ENCODE results near the gene UNC13D.

Gene UNC13D

DNA sequence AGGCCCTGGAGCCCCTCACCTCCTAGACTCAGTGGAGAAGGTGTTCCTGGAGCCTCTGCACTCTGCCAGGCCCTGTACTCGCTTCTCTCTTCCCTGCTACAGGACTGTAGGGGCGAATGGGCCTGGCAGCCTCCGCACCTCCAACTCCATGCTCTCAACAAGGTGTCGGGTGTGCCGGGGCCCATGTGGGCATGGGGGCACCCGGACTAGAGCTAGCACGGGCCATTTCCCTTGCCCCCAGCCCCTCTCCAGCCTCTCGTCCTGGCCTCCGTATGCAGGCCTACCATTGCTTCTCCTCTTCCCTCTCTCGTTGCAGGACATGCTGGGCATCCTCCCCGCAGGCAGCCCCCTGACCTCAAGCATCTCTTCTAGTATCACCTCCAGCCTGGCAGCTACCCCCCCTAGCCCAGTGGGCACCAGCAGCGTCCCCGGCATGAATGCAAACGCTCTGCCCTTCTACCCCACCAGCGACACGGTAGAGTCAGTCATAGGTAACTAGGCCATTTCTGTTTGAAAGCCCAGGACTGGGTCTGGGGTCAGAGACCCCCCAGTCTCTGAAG is 25.8 kb downstream of the UNC13D start:
- TF ChIP-seq ISL1 (CRISPR knock-in tag; IDR thresholded peaks at IDR 0.05), result no peak
- TF ChIP-seq RARB (CRISPR knock-in tag; IDR thresholded peaks at IDR 0.05), result no peak
- no peak for TF ChIP-seq ZNF565 (CRISPR knock-in tag; conservative IDR thresholded peaks at IDR 0.05; ENCODE audit: low read depth)
- TF ChIP-seq, protein P1, sequence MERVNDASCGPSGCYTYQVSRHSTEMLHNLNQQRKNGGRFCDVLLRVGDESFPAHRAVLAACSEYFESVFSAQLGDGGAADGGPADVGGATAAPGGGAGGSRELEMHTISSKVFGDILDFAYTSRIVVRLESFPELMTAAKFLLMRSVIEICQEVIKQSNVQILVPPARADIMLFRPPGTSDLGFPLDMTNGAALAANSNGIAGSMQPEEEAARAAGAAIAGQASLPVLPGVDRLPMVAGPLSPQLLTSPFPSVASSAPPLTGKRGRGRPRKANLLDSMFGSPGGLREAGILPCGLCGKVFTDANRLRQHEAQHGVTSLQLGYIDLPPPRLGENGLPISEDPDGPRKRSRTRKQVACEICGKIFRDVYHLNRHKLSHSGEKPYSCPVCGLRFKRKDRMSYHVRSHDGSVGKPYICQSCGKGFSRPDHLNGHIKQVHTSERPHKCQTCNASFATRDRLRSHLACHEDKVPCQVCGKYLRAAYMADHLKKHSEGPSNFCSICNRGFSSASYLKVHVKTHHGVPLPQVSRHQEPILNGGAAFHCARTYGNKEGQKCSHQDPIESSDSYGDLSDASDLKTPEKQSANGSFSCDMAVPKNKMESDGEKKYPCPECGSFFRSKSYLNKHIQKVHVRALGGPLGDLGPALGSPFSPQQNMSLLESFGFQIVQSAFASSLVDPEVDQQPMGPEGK (CRISPR knock-in tag; IDR thresholded peaks at IDR 0.05; ENCODE audit: borderline replicate concordance), result no peak
- TF ChIP-seq ZC3H10 (CRISPR knock-in tag; IDR thresholded peaks at IDR 0.05), result no peak
- no peak for ATAC-seq

DNA sequence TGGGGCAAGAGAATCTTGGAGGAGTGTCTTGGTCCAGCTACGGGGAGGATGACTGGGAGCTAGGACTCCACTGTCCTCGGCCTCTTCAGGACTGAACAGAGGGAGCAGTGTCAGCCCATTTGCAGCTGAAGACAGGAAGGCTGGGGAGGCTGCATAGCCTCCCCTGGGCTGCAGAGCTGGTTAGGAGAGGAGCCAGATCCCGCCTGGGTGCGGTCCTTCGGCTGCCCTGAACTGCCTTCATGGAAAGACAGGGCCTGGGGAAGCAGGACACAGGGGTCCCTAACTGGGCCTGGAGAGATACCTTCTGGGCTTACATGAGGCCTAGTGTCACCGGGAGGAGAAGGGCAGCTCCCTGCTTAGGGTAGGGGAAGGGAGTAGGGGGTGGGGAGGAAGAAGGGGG is 26.6 kb downstream of the UNC13D start:
- TF ChIP-seq ESRRG (CRISPR knock-in tag; IDR thresholded peaks at IDR 0.05) (no peak), ZNF70 (CRISPR knock-in tag; IDR thresholded peaks at IDR 0.05) (no peak), OSR1 (CRISPR knock-in tag; IDR thresholded peaks at IDR 0.05) (no peak), ZNF565 (CRISPR knock-in tag; conservative IDR thresholded peaks at IDR 0.05; ENCODE audit: low read depth) (no peak), RARB (CRISPR knock-in tag; IDR thresholded peaks at IDR 0.05) (no peak), ZFP30 (CRISPR knock-in tag; IDR thresholded peaks at IDR 0.05) (no peak), ZNF8 (CRISPR knock-in tag; IDR thresholded peaks at IDR 0.05) (no peak), TOX (CRISPR knock-in tag; IDR thresholded peaks at IDR 0.05; ENCODE audit: borderline replicate concordance) (no peak), ZC3H10 (CRISPR knock-in tag; IDR thresholded peaks at IDR 0.05) (no peak), PPARA (CRISPR knock-in tag; IDR thresholded peaks at IDR 0.05; ENCODE audit: borderline replicate concordance) (no peak), GLIS3 (CRISPR knock-in tag; IDR thresholded peaks at IDR 0.05) (no peak), BACH2 (CRISPR knock-in tag; IDR thresholded peaks at IDR 0.05; ENCODE audit: borderline replicate concordance) (no peak)
- TF ChIP-seq, protein P2, sequence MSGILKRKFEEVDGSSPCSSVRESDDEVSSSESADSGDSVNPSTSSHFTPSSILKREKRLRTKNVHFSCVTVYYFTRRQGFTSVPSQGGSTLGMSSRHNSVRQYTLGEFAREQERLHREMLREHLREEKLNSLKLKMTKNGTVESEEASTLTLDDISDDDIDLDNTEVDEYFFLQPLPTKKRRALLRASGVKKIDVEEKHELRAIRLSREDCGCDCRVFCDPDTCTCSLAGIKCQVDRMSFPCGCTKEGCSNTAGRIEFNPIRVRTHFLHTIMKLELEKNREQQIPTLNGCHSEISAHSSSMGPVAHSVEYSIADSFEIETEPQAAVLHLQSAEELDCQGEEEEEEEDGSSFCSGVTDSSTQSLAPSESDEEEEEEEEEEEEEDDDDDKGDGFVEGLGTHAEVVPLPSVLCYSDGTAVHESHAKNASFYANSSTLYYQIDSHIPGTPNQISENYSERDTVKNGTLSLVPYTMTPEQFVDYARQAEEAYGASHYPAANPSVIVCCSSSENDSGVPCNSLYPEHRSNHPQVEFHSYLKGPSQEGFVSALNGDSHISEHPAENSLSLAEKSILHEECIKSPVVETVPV (CRISPR knock-in tag; IDR thresholded peaks at IDR 0.05), result no peak
- TF ChIP-seq, protein P1 (CRISPR knock-in tag; IDR thresholded peaks at IDR 0.05; ENCODE audit: borderline replicate concordance), result no peak
- TF ChIP-seq, protein P3, sequence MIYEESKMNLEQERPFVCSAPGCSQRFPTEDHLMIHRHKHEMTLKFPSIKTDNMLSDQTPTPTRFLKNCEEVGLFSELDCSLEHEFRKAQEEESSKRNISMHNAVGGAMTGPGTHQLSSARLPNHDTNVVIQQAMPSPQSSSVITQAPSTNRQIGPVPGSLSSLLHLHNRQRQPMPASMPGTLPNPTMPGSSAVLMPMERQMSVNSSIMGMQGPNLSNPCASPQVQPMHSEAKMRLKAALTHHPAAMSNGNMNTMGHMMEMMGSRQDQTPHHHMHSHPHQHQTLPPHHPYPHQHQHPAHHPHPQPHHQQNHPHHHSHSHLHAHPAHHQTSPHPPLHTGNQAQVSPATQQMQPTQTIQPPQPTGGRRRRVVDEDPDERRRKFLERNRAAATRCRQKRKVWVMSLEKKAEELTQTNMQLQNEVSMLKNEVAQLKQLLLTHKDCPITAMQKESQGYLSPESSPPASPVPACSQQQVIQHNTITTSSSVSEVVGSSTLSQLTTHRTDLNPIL (CRISPR knock-in tag; IDR thresholded peaks at IDR 0.05; ENCODE audit: low read depth), result no peak
- TF ChIP-seq, protein P4, sequence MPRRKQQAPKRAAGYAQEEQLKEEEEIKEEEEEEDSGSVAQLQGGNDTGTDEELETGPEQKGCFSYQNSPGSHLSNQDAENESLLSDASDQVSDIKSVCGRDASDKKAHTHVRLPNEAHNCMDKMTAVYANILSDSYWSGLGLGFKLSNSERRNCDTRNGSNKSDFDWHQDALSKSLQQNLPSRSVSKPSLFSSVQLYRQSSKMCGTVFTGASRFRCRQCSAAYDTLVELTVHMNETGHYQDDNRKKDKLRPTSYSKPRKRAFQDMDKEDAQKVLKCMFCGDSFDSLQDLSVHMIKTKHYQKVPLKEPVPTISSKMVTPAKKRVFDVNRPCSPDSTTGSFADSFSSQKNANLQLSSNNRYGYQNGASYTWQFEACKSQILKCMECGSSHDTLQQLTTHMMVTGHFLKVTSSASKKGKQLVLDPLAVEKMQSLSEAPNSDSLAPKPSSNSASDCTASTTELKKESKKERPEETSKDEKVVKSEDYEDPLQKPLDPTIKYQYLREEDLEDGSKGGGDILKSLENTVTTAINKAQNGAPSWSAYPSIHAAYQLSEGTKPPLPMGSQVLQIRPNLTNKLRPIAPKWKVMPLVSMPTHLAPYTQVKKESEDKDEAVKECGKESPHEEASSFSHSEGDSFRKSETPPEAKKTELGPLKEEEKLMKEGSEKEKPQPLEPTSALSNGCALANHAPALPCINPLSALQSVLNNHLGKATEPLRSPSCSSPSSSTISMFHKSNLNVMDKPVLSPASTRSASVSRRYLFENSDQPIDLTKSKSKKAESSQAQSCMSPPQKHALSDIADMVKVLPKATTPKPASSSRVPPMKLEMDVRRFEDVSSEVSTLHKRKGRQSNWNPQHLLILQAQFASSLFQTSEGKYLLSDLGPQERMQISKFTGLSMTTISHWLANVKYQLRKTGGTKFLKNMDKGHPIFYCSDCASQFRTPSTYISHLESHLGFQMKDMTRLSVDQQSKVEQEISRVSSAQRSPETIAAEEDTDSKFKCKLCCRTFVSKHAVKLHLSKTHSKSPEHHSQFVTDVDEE (CRISPR knock-in tag; IDR thresholded peaks at IDR 0.05), result no peak
- no peak for ATAC-seq

DNA sequence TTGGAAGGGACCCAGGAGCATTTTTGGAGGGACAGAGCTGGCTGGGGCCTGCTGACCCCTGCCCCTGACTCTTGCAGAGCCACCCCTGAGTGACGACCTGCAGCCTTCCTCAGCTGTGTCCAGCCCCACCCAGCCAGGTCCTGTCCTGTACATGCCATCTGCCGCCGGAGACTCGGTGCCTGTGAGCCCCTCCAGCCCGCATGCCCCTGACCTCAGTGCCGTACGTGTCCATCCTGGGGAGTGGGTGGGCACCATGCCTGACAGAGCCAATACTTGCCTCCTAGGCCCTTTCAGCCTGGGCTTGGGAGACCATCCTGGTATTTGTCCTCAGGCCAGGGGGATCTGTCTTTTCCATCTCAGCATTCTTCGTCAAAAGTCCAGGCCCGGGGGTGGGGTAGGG is 27.5 kb downstream of the UNC13D start:
- TF ChIP-seq BACH2 (CRISPR knock-in tag; IDR thresholded peaks at IDR 0.05; ENCODE audit: borderline replicate concordance) (no peak), ZFP30 (CRISPR knock-in tag; IDR thresholded peaks at IDR 0.05) (no peak), CSDC2 (CRISPR knock-in tag; IDR thresholded peaks at IDR 0.05) (no peak), RARB (CRISPR knock-in tag; IDR thresholded peaks at IDR 0.05) (no peak), ZNF8 (CRISPR knock-in tag; IDR thresholded peaks at IDR 0.05) (no peak), TOX (CRISPR knock-in tag; IDR thresholded peaks at IDR 0.05; ENCODE audit: borderline replicate concordance) (no peak), PPARA (CRISPR knock-in tag; IDR thresholded peaks at IDR 0.05; ENCODE audit: borderline replicate concordance) (no peak), ARNTL (CRISPR knock-in tag; IDR thresholded peaks at IDR 0.05; ENCODE audit: borderline replicate concordance, low read depth) (no peak), SNAI2 (CRISPR knock-in tag; IDR thresholded peaks at IDR 0.05) (no peak), ZNF565 (CRISPR knock-in tag; conservative IDR thresholded peaks at IDR 0.05; ENCODE audit: low read depth) (no peak), ESRRG (CRISPR knock-in tag; IDR thresholded peaks at IDR 0.05) (no peak)
- TF ChIP-seq, protein P2 (CRISPR knock-in tag; IDR thresholded peaks at IDR 0.05), result no peak
- TF ChIP-seq, protein P3 (CRISPR knock-in tag; IDR thresholded peaks at IDR 0.05; ENCODE audit: low read depth), result no peak
- TF ChIP-seq, protein P1 (CRISPR knock-in tag; IDR thresholded peaks at IDR 0.05; ENCODE audit: borderline replicate concordance), result no peak
- no peak for ATAC-seq

Measured in SK-N-SH treated with all-trans-retinoic acid at 6 μM for 48 hours (cell line).